Parietal lobe (tissue), 2 donors: ENCODE results near the gene GLG1. TPM values are rescaled to one million over a fixed set of nuclear protein-coding genes. Genes with fewer than 3 reads are reported as not detected.

Experiments used
- small RNA-seq: library from RNA; depleted of rRNA; stranded (forward); fragments of <200 nt; gene quantifications from one replicate; pipeline ENCODE3, GENCODE V24; 2014; ENCODE audit warnings: low replicate concordance
- total RNA-seq: library from RNA; depleted of rRNA; stranded (reverse); fragments of >200 nt; gene quantifications from one replicate; pipeline ENCODE4 v1.2.3, GENCODE V29; 2014

GLG1 gene
- total RNA-seq = 109 TPM

GRCh38 chr16:74606521-74607309, at the start of gene GLG1:
Gene GLG1, minus strand, starts transcription at chr16:74607114. Its CDS starts 20 bp downstream, at chr16:74607094.

GRCh38 chr16:74420612-74421481, 186.1 kb downstream of the GLG1 start, which contains the start of gene CLEC18B:
Gene CLEC18B, minus strand, starts transcription at chr16:74421478. Its CDS starts 208 bp downstream, at chr16:74421270.

Small RNAs within 50 kb of the gene (small RNA-seq; reads per million reads assigned to genes)
- gene RF00019 (not detected), gene RNU6-237P (not detected)

Other genes with a start within 250 kb of the GLG1 start
- 1.6 TPM for gene NPIPB15, start 230.8 kb downstream of the GLG1 start, total RNA-seq
- gene CLEC18B, start 185.6 kb downstream of the GLG1 start, total RNA-seq = 4.4 TPM
- 21.9 TPM for gene RFWD3, start 59.8 kb upstream of the GLG1 start, total RNA-seq
- gene MLKL, start 93.7 kb upstream of the GLG1 start, total RNA-seq = 0.63 TPM
- 0.31 TPM for gene FA2H, start 167.7 kb upstream of the GLG1 start, total RNA-seq